ENCODE data around the gene KDM7A.

GRCh38 chr7:140121326-140121725 lies 55.5 kb downstream of the KDM7A start:
- TF ChIP-seq CTCF (IDR thresholded peaks at IDR 0.05 in 8 of 11, conservative IDR thresholded peaks at IDR 0.05 in 3 of 11) (no peak), POLR2A (IDR thresholded peaks at IDR 0.05) (no peak)

Data from spleen (tissue), 7 donors.